Measurements from ENCODE around the gene MAP3K14. TPM values are rescaled to one million over a fixed set of nuclear protein-coding genes. Genes with fewer than 3 reads are reported as not detected.

Gene MAP3K14
- total and polyA plus RNA-seq, 10 of the 15 experiments (the other 5 are each of a cell fraction or from before 2014, with no cell fraction given): 2.1 to 33.3 (median 19.7) TPM

DNA sequence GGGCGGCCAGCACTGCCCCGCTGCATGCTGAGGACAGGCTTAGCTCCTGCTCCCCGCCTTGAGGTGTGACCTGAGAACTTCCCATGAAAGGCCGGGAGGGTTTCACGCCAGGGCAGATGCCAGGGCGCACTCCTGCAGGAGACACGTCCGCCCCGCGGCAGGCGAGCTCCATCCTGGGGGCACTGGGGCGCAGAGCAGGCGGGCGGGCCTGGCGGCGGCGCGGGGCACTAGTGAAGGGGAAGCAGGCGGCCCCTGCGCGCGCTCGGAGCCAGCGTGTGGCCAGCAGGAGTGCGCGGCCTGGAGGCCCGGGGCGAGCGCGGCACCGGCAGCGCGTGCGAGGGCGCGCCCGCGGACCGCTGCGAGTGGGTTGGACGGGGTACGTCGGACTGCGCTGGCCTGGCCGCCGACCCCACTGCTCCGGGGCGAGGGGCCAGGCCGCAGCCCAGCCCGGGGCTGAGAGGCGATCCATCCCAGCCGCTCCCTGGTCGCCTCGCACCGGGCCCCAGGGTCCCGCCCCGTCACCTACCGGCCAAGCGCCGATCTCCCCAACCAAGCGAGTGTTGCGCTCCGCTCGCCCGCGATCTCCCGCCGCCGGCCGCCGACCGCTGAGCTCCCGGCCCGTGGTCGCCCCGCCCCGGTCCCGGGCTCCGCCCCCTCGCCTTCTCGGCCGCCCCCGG is at the start of gene MAP3K14 (continued):
- TF ChIP-seq, protein P1, sequence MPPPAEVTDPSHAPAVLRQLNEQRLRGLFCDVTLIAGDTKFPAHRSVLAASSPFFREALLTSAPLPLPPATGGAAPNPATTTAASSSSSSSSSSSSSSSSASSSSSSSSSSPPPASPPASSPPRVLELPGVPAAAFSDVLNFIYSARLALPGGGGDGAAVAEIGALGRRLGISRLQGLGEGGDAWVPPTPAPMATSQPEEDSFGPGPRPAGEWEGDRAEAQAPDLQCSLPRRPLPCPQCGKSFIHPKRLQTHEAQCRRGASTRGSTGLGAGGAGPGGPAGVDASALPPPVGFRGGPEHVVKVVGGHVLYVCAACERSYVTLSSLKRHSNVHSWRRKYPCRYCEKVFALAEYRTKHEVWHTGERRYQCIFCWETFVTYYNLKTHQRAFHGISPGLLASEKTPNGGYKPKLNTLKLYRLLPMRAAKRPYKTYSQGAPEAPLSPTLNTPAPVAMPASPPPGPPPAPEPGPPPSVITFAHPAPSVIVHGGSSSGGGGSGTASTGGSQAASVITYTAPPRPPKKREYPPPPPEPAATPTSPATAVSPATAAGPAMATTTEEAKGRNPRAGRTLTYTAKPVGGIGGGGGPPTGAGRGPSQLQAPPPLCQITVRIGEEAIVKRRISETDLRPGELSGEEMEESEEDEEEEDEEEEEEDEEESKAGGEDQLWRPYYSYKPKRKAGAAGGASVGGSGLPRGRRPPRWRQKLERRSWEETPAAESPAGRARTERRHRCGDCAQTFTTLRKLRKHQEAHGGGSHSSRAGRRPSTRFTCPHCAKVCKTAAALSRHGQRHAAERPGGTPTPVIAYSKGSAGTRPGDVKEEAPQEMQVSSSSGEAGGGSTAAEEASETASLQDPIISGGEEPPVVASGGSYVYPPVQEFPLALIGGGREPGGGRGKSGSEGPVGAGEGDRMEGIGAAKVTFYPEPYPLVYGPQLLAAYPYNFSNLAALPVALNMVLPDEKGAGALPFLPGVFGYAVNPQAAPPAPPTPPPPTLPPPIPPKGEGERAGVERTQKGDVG (CRISPR knock-in tag; IDR thresholded peaks at IDR 0.05): no peak
- TF ChIP-seq SIN3A (IDR thresholded peaks at IDR 0.05; ENCODE audit: low read depth, low read length): peak; percentile 46
- peak; percentile 84 for TF ChIP-seq POLR2A (IDR thresholded peaks at IDR 0.05; ENCODE audit: low read depth, low read length)
- TF ChIP-seq, protein P2, sequence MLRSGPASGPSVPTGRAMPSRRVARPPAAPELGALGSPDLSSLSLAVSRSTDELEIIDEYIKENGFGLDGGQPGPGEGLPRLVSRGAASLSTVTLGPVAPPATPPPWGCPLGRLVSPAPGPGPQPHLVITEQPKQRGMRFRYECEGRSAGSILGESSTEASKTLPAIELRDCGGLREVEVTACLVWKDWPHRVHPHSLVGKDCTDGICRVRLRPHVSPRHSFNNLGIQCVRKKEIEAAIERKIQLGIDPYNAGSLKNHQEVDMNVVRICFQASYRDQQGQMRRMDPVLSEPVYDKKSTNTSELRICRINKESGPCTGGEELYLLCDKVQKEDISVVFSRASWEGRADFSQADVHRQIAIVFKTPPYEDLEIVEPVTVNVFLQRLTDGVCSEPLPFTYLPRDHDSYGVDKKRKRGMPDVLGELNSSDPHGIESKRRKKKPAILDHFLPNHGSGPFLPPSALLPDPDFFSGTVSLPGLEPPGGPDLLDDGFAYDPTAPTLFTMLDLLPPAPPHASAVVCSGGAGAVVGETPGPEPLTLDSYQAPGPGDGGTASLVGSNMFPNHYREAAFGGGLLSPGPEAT (IDR thresholded peaks at IDR 0.05; ENCODE audit: low read depth): no peak
- no peak for TF ChIP-seq MEF2B (IDR thresholded peaks at IDR 0.05; ENCODE audit: partially characterized antibody, poor library complexity, severe bottlenecking)
- TF ChIP-seq, protein P3, sequence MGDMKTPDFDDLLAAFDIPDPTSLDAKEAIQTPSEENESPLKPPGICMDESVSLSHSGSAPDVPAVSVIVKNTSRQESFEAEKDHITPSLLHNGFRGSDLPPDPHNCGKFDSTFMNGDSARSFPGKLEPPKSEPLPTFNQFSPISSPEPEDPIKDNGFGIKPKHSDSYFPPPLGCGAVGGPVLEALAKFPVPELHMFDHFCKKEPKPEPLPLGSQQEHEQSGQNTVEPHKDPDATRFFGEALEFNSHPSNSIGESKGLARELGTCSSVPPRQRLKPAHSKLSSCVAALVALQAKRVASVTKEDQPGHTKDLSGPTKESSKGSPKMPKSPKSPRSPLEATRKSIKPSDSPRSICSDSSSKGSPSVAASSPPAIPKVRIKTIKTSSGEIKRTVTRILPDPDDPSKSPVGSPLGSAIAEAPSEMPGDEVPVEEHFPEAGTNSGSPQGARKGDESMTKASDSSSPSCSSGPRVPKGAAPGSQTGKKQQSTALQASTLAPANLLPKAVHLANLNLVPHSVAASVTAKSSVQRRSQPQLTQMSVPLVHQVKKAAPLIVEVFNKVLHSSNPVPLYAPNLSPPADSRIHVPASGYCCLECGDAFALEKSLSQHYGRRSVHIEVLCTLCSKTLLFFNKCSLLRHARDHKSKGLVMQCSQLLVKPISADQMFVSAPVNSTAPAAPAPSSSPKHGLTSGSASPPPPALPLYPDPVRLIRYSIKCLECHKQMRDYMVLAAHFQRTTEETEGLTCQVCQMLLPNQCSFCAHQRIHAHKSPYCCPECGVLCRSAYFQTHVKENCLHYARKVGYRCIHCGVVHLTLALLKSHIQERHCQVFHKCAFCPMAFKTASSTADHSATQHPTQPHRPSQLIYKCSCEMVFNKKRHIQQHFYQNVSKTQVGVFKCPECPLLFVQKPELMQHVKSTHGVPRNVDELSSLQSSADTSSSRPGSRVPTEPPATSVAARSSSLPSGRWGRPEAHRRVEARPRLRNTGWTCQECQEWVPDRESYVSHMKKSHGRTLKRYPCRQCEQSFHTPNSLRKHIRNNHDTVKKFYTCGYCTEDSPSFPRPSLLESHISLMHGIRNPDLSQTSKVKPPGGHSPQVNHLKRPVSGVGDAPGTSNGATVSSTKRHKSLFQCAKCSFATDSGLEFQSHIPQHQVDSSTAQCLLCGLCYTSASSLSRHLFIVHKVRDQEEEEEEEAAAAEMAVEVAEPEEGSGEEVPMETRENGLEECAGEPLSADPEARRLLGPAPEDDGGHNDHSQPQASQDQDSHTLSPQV (IDR thresholded peaks at IDR 0.05): no peak
- no peak for TF ChIP-seq PAX8 (IDR thresholded peaks at IDR 0.05)
- TF ChIP-seq HCFC1 (IDR thresholded peaks at IDR 0.05; ENCODE audit: low read length): no peak
- TF ChIP-seq EED (IDR thresholded peaks at IDR 0.05; ENCODE audit: low read depth): no peak
- TF ChIP-seq, protein P4, sequence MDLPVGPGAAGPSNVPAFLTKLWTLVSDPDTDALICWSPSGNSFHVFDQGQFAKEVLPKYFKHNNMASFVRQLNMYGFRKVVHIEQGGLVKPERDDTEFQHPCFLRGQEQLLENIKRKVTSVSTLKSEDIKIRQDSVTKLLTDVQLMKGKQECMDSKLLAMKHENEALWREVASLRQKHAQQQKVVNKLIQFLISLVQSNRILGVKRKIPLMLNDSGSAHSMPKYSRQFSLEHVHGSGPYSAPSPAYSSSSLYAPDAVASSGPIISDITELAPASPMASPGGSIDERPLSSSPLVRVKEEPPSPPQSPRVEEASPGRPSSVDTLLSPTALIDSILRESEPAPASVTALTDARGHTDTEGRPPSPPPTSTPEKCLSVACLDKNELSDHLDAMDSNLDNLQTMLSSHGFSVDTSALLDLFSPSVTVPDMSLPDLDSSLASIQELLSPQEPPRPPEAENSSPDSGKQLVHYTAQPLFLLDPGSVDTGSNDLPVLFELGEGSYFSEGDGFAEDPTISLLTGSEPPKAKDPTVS (IDR thresholded peaks at IDR 0.05; ENCODE audit: low read depth, low read length): no peak
- no peak for TF ChIP-seq RAD51 (IDR thresholded peaks at IDR 0.05)
- TF ChIP-seq HDAC2 (IDR thresholded peaks at IDR 0.05): no peak
- no peak for TF ChIP-seq NBN (IDR thresholded peaks at IDR 0.05)
- TF ChIP-seq TARDBP (IDR thresholded peaks at IDR 0.05; ENCODE audit: borderline replicate concordance): no peak
- TF ChIP-seq, protein P5, sequence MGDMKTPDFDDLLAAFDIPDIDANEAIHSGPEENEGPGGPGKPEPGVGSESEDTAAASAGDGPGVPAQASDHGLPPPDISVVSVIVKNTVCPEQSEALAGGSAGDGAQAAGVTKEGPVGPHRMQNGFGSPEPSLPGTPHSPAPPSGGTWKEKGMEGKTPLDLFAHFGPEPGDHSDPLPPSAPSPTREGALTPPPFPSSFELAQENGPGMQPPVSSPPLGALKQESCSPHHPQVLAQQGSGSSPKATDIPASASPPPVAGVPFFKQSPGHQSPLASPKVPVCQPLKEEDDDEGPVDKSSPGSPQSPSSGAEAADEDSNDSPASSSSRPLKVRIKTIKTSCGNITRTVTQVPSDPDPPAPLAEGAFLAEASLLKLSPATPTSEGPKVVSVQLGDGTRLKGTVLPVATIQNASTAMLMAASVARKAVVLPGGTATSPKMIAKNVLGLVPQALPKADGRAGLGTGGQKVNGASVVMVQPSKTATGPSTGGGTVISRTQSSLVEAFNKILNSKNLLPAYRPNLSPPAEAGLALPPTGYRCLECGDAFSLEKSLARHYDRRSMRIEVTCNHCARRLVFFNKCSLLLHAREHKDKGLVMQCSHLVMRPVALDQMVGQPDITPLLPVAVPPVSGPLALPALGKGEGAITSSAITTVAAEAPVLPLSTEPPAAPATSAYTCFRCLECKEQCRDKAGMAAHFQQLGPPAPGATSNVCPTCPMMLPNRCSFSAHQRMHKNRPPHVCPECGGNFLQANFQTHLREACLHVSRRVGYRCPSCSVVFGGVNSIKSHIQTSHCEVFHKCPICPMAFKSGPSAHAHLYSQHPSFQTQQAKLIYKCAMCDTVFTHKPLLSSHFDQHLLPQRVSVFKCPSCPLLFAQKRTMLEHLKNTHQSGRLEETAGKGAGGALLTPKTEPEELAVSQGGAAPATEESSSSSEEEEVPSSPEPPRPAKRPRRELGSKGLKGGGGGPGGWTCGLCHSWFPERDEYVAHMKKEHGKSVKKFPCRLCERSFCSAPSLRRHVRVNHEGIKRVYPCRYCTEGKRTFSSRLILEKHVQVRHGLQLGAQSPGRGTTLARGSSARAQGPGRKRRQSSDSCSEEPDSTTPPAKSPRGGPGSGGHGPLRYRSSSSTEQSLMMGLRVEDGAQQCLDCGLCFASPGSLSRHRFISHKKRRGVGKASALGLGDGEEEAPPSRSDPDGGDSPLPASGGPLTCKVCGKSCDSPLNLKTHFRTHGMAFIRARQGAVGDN (IDR thresholded peaks at IDR 0.05): peak; percentile 87
- TF ChIP-seq NFIC (IDR thresholded peaks at IDR 0.05; ENCODE audit: low read depth, low read length): no peak
- TF ChIP-seq ZNF274 (IDR thresholded peaks at IDR 0.05; ENCODE audit: insufficient read depth, insufficient read length): no peak

Data from GM12878 (cell line).